Measurements from ENCODE around the gene RASA3. TPM values are rescaled to one million over a fixed set of nuclear protein-coding genes. Genes with fewer than 3 reads are reported as not detected.
"Not testable (repeated sequence)": the region's sequence is repeated elsewhere in the genome, so short reads cannot be mapped to it uniquely, and the experiment has no call there.

RASA3 gene
- 1 to 10 TPM; 3.5 to 7.9 (median 4.6) TPM for total RNA-seq
- long read RNA-seq, partial matches to known transcripts, result 1 of 1 reads
- long read RNA-seq, other reads (novel, unspliced or antisense), result 0 of 1 reads

- Histone ChIP-seq H3K27ac (peak within 1 kb of the TSS in 2 of 3 donors; percentile 55 to 85), H3K27me3 (no peaks in the 10 kb centered on the region), H3K4me1 (peaks cover 0 to 25% (median 4%) of the 10 kb centered on the region in 4 donors), H3K4me3 (peak within 1 kb of the TSS; percentile 60 to 78 (median 64)), H3K36me3 (no peaks in the 10 kb centered on the region), H3K9me3 (no peaks in the 10 kb centered on the region)
- TF ChIP-seq CTCF (IDR thresholded peaks at IDR 0.05) (no peak), POLR2A (IDR thresholded peaks at IDR 0.05) (peak; percentile 73)
- intact Hi-C loops (cut with DNase I), result no loop called here
- peak; percentile 82 to 85 (median 83) for DNase-seq
- 0% methylated on average over 4 of the region's 81 CpGs for WGBS (ENCODE audit: insufficient coverage, low coverage, low lambda C conversion rate, missing lambda C conversion rate)
- ATAC-seq, result peak; percentile 78 to 89 (median 87)
These were observed at the start of gene RASA3 for GRCh38 chr13:114132419-114133121. Gene RASA3 (minus strand): TSS chr13:114132623. CDS start chr13:114132489, 134 bp downstream.

DNA sequence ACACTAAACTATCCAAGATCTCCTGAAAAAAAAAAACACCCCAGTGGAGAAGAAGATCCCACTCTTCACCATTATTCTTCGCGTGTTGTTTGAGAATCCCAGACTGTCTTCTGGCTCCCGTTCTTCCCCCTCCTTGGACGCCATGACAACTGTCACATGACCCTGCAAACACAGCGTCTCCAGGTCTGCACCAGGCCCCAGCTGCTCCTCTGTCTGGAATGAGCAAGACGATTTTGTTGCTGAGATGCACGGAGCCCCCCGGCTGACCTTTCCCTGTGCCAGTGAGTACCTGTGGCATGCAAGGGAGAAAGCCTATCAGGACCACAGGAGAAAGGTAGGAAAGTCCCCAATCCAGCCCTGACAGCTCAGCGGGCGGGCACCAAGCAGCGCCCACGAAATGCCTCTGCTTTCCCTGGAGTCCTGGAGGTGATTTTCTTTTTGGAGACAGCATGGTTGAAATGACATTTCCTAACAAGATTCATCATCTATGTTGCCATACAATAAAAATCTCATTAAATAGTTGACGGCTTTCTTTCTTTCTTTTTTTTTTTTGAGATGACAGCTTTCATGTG lies 46.8 kb upstream of the RASA3 start, which contains the start of gene CFAP97D2:
CFAP97D2 (plus strand) TSS at position 171 of the 572 bp plus-strand sequence; CDS start at position 245, 74 bp downstream.
- H3K36me3 ChIP-seq, result no peaks in the 10 kb centered on the region
- H3K4me3 ChIP-seq, result no peak within 1 kb of the TSS
- DNase-seq, result no peak
- H3K27me3 ChIP-seq, result no peaks in the 10 kb centered on the region
- no peak for ATAC-seq
- H3K4me1 ChIP-seq, result no peaks in the 10 kb centered on the region
- WGBS (ENCODE audit: insufficient coverage, low coverage, low lambda C conversion rate, missing lambda C conversion rate), result 50% methylated on average over 13 of the region's 13 CpGs
- no peak for TF ChIP-seq CTCF (IDR thresholded peaks at IDR 0.05)
- TF ChIP-seq POLR2A (IDR thresholded peaks at IDR 0.05), result no peak
- intact Hi-C loops (cut with DNase I), result no loop called here
- H3K9me3 ChIP-seq, result no peaks in the 10 kb centered on the region
- no peak within 1 kb of the TSS for H3K27ac ChIP-seq

DNA sequence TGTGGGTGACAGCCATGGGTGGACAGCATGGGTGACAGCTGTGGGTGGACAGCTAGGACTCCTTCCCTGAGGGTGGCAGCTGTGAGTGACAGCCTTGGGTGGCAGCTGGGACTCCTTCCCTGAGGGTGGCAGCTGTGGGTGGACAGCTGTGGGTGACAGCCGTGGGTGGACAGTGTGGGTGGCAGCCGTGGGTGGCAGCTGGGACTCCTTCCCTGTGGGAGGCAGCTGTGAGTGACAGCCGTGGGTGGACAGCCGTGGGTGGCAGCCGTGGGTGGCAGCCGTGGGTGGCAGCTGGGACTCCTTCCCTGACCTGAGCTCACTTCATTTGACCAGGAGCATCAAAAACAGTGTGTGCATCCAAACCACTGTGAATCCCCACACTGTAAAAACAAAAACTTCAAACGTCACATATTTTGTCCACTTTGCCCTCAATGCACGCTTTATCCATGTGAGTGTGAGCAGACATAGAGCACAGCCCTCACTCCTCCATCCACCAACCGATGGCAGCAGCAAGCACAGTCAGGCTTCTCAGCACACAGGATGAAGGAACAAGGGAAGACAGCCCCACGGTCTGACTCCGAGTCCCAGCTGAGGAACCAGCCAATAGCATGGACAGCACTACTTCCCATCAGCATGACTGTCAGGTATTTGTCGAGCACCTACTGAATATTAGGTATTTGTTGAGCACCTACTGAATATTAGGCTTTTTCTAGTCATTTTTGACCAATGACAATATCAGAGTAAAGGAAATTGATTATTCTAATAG lies 45.0 kb upstream of the RASA3 start:
- Histone ChIP-seq H3K4me1 (no peaks in the 10 kb centered on the region), H3K27me3 (no peaks in the 10 kb centered on the region), H3K27ac (no peak overlapping the region), H3K36me3 (no peaks in the 10 kb centered on the region), H3K4me3 (no peak overlapping the region), H3K9me3 (no peaks in the 10 kb centered on the region)
- TF ChIP-seq CTCF (IDR thresholded peaks at IDR 0.05) (no peak), POLR2A (IDR thresholded peaks at IDR 0.05) (no peak)
- intact Hi-C loops (cut with DNase I), result no loop called here
- no peak for DNase-seq
- WGBS (ENCODE audit: insufficient coverage, low coverage, low lambda C conversion rate, missing lambda C conversion rate), result 33% methylated on average over 6 of the region's 12 CpGs
- peak in 1 of 4 donors; percentile 13 for ATAC-seq

GRCh38 chr13:114176359-114176902 lies 44.0 kb upstream of the RASA3 start:
- intact Hi-C loops (cut with DNase I), result not testable (repeated sequence)
- WGBS (ENCODE audit: insufficient coverage, low coverage, low lambda C conversion rate, missing lambda C conversion rate), result no CpG with 5 or more reads among the region's 14 CpGs

More at GRCh38 chr13:114176359-114176902, 44.0 kb upstream of the RASA3 start:
- ATAC-seq, H3K4me1 ChIP-seq, H3K4me3 ChIP-seq, H3K9me3 ChIP-seq, H3K27me3 ChIP-seq, DNase-seq, H3K36me3 ChIP-seq, H3K27ac ChIP-seq: not testable (repeated sequence)

Data from right lobe of liver (tissue), 6 donors.